MM.1S (cell line): ENCODE data around the gene TMEM150A.

Experiments
- EZH2 ChIP-seq: fragments of 300-600 bp; sonication (generic); optimal IDR thresholded peaks from 2 replicates; pipeline ENCODE3; 2017; ENCODE audit warnings: low read depth, mild to moderate bottlenecking, antibody characterized with exemption, low read length, mixed read lengths
- EZH2phosphoT487 ChIP-seq: fragments of 300-600 bp; sonication (generic); IDR thresholded peaks from 2 replicates; pipeline ENCODE4 v1.6.1; 2018; ENCODE audit warnings: antibody characterized with exemption, low read length
- TF ChIP-seq, protein P1 (sequence below): fragments of 300-600 bp; sonication (generic); IDR thresholded peaks from 2 replicates; pipeline ENCODE4 v1.5.1; 2016; ENCODE audit warnings: antibody characterized with exemption, low read length, mixed read lengths

- TF ChIP-seq, protein P1, sequence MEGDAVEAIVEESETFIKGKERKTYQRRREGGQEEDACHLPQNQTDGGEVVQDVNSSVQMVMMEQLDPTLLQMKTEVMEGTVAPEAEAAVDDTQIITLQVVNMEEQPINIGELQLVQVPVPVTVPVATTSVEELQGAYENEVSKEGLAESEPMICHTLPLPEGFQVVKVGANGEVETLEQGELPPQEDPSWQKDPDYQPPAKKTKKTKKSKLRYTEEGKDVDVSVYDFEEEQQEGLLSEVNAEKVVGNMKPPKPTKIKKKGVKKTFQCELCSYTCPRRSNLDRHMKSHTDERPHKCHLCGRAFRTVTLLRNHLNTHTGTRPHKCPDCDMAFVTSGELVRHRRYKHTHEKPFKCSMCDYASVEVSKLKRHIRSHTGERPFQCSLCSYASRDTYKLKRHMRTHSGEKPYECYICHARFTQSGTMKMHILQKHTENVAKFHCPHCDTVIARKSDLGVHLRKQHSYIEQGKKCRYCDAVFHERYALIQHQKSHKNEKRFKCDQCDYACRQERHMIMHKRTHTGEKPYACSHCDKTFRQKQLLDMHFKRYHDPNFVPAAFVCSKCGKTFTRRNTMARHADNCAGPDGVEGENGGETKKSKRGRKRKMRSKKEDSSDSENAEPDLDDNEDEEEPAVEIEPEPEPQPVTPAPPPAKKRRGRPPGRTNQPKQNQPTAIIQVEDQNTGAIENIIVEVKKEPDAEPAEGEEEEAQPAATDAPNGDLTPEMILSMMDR: no peak
- TF ChIP-seq EZH2 (no peak), EZH2phosphoT487 (no peak)
Measured at GRCh38 chr2:85611705-85612587, 9.4 kb upstream of the TMEM150A start, which contains the start of gene C2orf68.
